ENCODE measurements around the gene SMPD2.

DNA sequence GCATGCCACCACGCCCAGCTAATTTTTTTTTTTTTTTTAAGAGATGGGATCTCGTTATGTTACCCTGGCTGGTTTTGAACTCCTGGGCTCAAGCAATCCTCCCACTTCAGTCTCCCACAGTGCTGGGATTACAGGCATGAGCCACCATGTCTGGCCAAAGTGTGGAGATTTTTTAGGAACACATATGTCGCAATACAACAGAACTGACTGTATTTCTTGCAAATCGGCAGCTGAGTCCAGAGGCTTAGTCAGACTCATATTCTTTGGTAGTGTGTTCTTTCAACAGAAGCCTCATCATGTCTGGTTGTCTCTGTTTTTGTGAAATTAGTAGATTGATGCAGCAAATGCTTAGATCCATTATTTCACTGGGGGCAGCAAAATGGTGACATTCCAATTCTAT, 34.3 kb upstream of the SMPD2 start:
- TF ChIP-seq, protein P1, sequence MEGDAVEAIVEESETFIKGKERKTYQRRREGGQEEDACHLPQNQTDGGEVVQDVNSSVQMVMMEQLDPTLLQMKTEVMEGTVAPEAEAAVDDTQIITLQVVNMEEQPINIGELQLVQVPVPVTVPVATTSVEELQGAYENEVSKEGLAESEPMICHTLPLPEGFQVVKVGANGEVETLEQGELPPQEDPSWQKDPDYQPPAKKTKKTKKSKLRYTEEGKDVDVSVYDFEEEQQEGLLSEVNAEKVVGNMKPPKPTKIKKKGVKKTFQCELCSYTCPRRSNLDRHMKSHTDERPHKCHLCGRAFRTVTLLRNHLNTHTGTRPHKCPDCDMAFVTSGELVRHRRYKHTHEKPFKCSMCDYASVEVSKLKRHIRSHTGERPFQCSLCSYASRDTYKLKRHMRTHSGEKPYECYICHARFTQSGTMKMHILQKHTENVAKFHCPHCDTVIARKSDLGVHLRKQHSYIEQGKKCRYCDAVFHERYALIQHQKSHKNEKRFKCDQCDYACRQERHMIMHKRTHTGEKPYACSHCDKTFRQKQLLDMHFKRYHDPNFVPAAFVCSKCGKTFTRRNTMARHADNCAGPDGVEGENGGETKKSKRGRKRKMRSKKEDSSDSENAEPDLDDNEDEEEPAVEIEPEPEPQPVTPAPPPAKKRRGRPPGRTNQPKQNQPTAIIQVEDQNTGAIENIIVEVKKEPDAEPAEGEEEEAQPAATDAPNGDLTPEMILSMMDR (IDR thresholded peaks at IDR 0.05 in 4 of 5, conservative IDR thresholded peaks at IDR 0.05 in 1 of 5) = no peak
- TF ChIP-seq POLR2A (IDR thresholded peaks at IDR 0.05) = no peak

All from gastrocnemius medialis (tissue), 4 donors.